Natural killer cell (primary cell): Measurements from ENCODE around the gene B3GALT6. TPM values are rescaled to one million over a fixed set of nuclear protein-coding genes. Genes with fewer than 3 reads are reported as not detected.

Experiments
- ATAC-seq, 3 donors: fragments of 150-1000 bp in 2 of 3; fragments of 200-7000 bp in 1 of 3; cut with Tn5 transposase; 1 replicate in 1 of 3; 2 replicates in 2 of 3; pipeline ENCODE4 v1.10.0; 2021; ENCODE audit warnings: mild to moderate bottlenecking in 2 of 3, moderate library complexity in 2 of 3
- DNase-seq, 2 donors: peaks; one replicate each; pipeline versions ENCODE4 v3.0.0 to v3.0.0-alpha.2; 2013 to 2021; ENCODE audit warnings: mixed read lengths in 1 of 2
- H3K27ac ChIP-seq: one replicate; pipeline ENCODE4 v1.5.1; 2013; ENCODE audit warnings: mild to moderate bottlenecking, low read length
- H3K27me3 ChIP-seq: one replicate; pipeline ENCODE4 v1.6.1; 2013; ENCODE audit warnings: low read length; ENCODE audit not compliant: control insufficient read depth, insufficient read depth
- H3K36me3 ChIP-seq: one replicate; pipeline ENCODE4 v1.6.1; 2013; ENCODE audit warnings: low read length; ENCODE audit not compliant: control insufficient read depth, insufficient read depth
- H3K4me1 ChIP-seq: one replicate; pipeline ENCODE4 v1.6.1; 2013; ENCODE audit warnings: low read length; ENCODE audit not compliant: control insufficient read depth, insufficient read depth
- H3K4me3 ChIP-seq: one replicate; pipeline ENCODE4 v1.5.1; 2013; ENCODE audit warnings: low read length
- H3K9me3 ChIP-seq: one replicate; pipeline ENCODE4 v1.6.1; 2013; ENCODE audit warnings: low read length; ENCODE audit not compliant: control insufficient read depth, insufficient read depth
- H3K27ac Mint-ChIP-seq, 2 donors: one replicate each; pipeline ENCODE4 v1.8.0; 2022; ENCODE audit warnings: mild to moderate bottlenecking in 2 of 2, mixed read lengths in 2 of 2, moderate library complexity in 1 of 2
- H3K27me3 Mint-ChIP-seq, 2 donors: one replicate each; pipeline ENCODE4 v1.8.0; 2022; ENCODE audit warnings: low read depth in 2 of 2, mixed read lengths in 2 of 2
- H3K36me3 Mint-ChIP-seq: one replicate; pipeline ENCODE4 v1.8.0; 2022; ENCODE audit warnings: mixed read lengths
- H3K4me1 Mint-ChIP-seq, 2 donors: one replicate each; pipeline ENCODE4 v1.8.0; 2022; ENCODE audit warnings: mixed read lengths in 2 of 2
- H3K4me3 Mint-ChIP-seq: one replicate; pipeline ENCODE4 v1.8.0; 2022; ENCODE audit warnings: mild to moderate bottlenecking, moderate library complexity, mixed read lengths
- H3K9me3 Mint-ChIP-seq, 2 donors: one replicate each; pipeline ENCODE4 v1.8.0; 2022; ENCODE audit warnings: mixed read lengths in 2 of 2
- WGBS: methylation state at CpG from one replicate; pipeline ENCODE4 v1.1.7; 2013; ENCODE audit warnings: missing lambda C conversion rate; ENCODE audit not compliant: insufficient coverage; 5-methylcytosine and 5-hydroxymethylcytosine counted together
- intact Hi-C: fragments of 100-400 bp; cut with micrococcal nuclease; formaldehyde crosslinking; loops from one replicate; pipeline ENCODE4 v1.14.2; 2022
- total RNA-seq, 4 donors: library from RNA; stranded (reverse); fragments of 120-200 nt in 1 of 4; gene quantifications; one replicate each; pipeline versions ENCODE4 v1.2.3 to v1.2.4, GENCODE V29; 2013 to 2022
- TF ChIP-seq, protein P1 (sequence below): fragments of 200-600 bp; IDR thresholded peaks from one replicate; pipeline ENCODE4 v1.8.0; 2022; ENCODE audit warnings: antibody characterized with exemption

B3GALT6 gene
- total RNA-seq, 3 donors from 2014 or later (not counting 1 experiment from before 2014, with no cell fraction given): 13.7 to 16.5 (median 16.3) TPM

DNA sequence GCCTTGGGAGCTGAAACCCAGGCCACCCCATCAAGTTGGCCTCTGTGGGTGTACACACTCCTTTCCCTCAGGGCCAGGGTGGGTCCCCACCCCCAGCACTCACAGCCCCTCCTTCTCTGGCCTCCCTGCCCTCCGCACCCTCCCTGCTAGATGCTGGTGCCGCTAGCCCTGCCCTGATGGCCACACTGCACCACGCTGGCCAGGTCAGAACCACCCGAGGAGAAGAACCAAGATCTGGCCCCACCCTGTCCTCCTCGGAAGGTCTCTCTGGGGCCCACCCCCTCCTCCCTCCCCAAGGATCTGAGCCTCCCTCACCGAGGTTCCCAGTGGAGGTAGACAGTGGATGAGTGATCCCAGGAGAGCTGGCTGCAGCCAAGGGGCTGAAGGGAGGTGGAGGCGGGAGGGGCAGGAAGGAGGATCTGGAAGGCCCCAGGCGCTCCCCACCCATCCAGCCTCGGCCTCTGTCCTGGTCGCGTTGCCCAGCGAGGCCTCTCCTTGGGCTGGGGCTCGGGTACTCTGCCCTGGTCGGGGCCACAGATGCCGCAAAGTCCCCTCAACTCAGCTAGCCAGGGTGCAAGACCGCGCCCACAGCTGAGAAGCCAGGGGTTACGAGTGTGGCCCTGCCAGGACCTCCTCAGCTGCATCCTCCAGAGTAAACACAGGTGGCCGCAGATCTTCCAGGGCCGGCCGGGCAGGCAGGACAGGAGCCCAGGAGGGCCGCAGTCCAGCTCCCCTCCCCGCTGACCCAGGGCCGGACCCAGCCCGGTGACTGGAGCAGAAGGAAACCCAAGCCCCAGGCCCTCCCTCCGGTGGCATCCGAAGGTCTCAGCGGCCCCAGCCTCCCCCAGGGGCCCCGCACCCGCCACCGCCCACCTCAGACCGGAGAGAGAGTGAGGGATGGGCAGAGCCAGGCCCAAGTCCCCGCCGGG, 5.2 kb downstream of the B3GALT6 start:
- peaks cover 10% of the 10 kb centered on the region in 2 donors for H3K4me1 Mint-ChIP-seq
- Histone ChIP-seq H3K9me3 (no peaks in the 10 kb centered on the region), H3K4me3 (no peak overlapping the region), H3K4me1 (peaks cover 21% of the 10 kb centered on the region), H3K36me3 (peaks cover 5% of the 10 kb centered on the region), H3K27ac (no peak overlapping the region), H3K27me3 (peaks cover 2% of the 10 kb centered on the region)
- no peaks in the 10 kb centered on the region for H3K9me3 Mint-ChIP-seq
- no peak overlapping the region for H3K27ac Mint-ChIP-seq
- H3K27me3 Mint-ChIP-seq: no peaks in the 10 kb centered on the region
- no peaks in the 10 kb centered on the region for H3K36me3 Mint-ChIP-seq
- ATAC-seq: no peak
- H3K4me3 Mint-ChIP-seq: no peak overlapping the region
- no peak for DNase-seq
- intact Hi-C loops: no loop called here
- TF ChIP-seq, protein P1, sequence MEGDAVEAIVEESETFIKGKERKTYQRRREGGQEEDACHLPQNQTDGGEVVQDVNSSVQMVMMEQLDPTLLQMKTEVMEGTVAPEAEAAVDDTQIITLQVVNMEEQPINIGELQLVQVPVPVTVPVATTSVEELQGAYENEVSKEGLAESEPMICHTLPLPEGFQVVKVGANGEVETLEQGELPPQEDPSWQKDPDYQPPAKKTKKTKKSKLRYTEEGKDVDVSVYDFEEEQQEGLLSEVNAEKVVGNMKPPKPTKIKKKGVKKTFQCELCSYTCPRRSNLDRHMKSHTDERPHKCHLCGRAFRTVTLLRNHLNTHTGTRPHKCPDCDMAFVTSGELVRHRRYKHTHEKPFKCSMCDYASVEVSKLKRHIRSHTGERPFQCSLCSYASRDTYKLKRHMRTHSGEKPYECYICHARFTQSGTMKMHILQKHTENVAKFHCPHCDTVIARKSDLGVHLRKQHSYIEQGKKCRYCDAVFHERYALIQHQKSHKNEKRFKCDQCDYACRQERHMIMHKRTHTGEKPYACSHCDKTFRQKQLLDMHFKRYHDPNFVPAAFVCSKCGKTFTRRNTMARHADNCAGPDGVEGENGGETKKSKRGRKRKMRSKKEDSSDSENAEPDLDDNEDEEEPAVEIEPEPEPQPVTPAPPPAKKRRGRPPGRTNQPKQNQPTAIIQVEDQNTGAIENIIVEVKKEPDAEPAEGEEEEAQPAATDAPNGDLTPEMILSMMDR: no peak
- 61% methylated on average over 32 of the region's 34 CpGs for WGBS

DNA sequence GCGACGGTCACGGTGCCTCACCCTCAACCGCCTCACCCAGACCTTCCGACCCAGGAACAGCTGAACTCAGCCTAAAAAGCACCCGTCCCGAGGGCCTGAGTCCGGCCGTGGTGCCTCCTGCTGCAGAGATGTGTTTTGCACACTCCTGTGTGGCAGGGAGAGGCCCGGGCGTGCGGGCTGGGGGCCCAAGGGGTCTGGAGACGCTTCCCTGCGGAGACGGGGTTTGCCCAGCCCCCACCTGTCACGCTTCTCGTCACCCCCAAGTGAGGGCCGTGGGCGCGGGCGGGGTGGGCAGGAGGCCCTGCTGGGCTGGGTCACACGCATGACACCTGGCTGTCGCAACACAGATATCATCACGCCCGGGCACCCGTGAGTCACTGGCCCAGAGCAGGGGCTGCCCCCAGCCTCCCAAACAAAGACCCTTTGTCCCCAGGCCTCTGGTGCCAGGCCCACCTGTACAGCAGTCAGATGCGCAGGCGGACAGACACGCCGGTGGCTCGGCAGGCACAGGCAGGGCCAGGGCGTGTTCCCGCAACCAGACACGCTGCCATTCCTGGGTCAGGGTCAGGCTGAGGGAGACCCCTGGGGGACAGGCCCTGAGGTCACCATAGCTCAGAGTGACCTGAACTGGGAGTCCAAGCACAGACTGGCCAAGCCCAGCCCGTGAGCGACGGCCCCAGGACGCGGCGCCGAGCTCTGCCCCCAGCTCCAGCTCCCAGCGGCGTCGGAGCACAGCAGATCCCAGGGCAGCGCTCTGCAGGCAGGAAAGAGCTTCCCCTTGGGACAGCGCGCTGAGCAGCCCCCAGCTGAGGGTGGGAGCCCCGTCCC, 6.1 kb downstream of the B3GALT6 start:
- H3K36me3 ChIP-seq: peaks cover 5% of the 10 kb centered on the region
- 62% methylated on average over 48 of the region's 48 CpGs for WGBS
- TF ChIP-seq, protein P1: no peak
- H3K9me3 ChIP-seq: no peaks in the 10 kb centered on the region
- ATAC-seq: no peak
- H3K27me3 Mint-ChIP-seq: no peaks in the 10 kb centered on the region
- H3K27ac ChIP-seq: no peak overlapping the region
- no peak overlapping the region for H3K4me3 ChIP-seq
- no peaks in the 10 kb centered on the region for H3K36me3 Mint-ChIP-seq
- H3K4me1 ChIP-seq: peaks cover 17% of the 10 kb centered on the region
- H3K4me3 Mint-ChIP-seq: no peak overlapping the region
- H3K9me3 Mint-ChIP-seq: no peaks in the 10 kb centered on the region
- peaks cover 2% of the 10 kb centered on the region for H3K27me3 ChIP-seq
- H3K27ac Mint-ChIP-seq: no peak overlapping the region
- no peak for DNase-seq
- peaks cover 10% of the 10 kb centered on the region in 2 donors for H3K4me1 Mint-ChIP-seq
- intact Hi-C loops: no loop called here

DNA sequence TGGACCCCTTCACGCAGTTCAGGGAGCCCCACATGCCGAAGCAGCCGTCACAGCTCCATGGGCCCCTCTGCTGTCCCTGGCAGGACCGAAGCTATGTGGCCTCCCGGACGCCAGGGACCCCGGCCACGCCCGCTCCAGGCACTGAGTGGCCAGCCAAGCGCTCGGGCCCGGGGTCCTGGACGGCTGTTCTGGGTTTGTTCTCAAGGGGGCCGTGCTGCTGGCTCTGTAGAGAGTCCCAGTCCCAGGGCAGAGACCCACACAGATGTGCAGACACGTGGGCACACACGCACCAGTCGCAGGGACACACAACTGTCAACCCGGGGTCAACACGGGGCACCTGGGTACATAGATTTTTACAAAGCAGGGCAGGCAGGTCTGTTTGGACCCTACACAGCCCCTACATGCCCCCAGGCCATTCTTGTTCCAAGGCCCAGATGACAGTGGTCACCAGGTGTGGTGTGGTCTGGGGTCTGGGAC, 6.7 kb downstream of the B3GALT6 start:
- peaks cover 5% of the 10 kb centered on the region in 2 donors for H3K4me1 Mint-ChIP-seq
- no peaks in the 10 kb centered on the region for H3K27me3 Mint-ChIP-seq
- TF ChIP-seq, protein P1: no peak
- intact Hi-C loops: no loop called here
- H3K36me3 ChIP-seq: peaks cover 5% of the 10 kb centered on the region
- H3K9me3 Mint-ChIP-seq: no peaks in the 10 kb centered on the region
- peaks cover 2% of the 10 kb centered on the region for H3K27me3 ChIP-seq
- H3K9me3 ChIP-seq: no peaks in the 10 kb centered on the region
- no peak for DNase-seq
- no peak overlapping the region for H3K27ac Mint-ChIP-seq
- no peak for ATAC-seq
- H3K4me1 ChIP-seq: peaks cover 12% of the 10 kb centered on the region
- no peak overlapping the region for H3K4me3 ChIP-seq
- no peaks in the 10 kb centered on the region for H3K36me3 Mint-ChIP-seq
- 80% methylated on average over 19 of the region's 19 CpGs for WGBS
- H3K27ac ChIP-seq: no peak overlapping the region
- H3K4me3 Mint-ChIP-seq: no peak overlapping the region
